Measurements from ENCODE around the gene MAP3K1. TPM values are rescaled to one million over a fixed set of nuclear protein-coding genes. Genes with fewer than 3 reads are reported as not detected.

MAP3K1 gene
- total RNA-seq, 1 donor from 2014 or later = 33.1 TPM

- Histone ChIP-seq H3K27ac (no peak overlapping the region), H3K4me1 (peaks cover 56% of the 10 kb centered on the region), H3K36me3 (no peaks in the 10 kb centered on the region), H3K4me3 (no peak overlapping the region), H3K27me3 (no peaks in the 10 kb centered on the region), H3K9me3 (no peaks in the 10 kb centered on the region)
- DNase-seq (ENCODE audit: extremely low spot score in 2 of 2) = no peak
- no peak for TF ChIP-seq POLR2A (IDR thresholded peaks at IDR 0.05)
- no peak for TF ChIP-seq POLR2AphosphoS5 (IDR thresholded peaks at IDR 0.05; ENCODE audit: insufficient read depth in 1 of 2, low read depth in 1 of 2)
- TF ChIP-seq, protein P1, sequence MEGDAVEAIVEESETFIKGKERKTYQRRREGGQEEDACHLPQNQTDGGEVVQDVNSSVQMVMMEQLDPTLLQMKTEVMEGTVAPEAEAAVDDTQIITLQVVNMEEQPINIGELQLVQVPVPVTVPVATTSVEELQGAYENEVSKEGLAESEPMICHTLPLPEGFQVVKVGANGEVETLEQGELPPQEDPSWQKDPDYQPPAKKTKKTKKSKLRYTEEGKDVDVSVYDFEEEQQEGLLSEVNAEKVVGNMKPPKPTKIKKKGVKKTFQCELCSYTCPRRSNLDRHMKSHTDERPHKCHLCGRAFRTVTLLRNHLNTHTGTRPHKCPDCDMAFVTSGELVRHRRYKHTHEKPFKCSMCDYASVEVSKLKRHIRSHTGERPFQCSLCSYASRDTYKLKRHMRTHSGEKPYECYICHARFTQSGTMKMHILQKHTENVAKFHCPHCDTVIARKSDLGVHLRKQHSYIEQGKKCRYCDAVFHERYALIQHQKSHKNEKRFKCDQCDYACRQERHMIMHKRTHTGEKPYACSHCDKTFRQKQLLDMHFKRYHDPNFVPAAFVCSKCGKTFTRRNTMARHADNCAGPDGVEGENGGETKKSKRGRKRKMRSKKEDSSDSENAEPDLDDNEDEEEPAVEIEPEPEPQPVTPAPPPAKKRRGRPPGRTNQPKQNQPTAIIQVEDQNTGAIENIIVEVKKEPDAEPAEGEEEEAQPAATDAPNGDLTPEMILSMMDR (IDR thresholded peaks at IDR 0.05) = no peak
- intact Hi-C loops (cut with DNase I) = no loop called here
These were observed 29.9 kb downstream of the MAP3K1 start for GRCh38 chr5:56845277-56845676.

DNA sequence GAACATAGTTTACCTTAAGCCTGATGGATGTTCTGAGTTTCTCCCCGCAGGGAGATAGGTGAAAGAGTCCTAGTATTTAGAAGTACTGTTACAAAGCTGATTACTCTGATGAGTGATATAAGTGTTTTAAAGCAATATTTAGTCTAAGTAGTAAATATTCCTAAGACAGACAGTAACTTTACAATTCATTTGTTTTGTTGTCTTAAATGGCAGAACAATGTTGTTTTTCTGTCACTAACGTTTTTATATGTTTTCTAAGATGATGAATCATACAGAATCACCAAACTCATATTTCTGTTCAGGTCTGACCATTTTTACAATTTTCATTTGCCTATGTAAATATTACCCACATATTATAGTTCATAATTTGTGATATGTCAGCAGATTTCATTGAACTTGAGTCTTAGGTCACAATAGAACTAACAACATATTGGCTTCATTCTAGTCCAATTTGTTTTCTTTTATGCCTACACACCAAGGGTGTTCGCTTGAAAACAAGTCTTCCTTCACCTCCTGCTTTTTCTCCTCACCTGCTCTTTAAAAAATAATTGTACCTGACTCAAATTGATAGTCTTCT is 30.6 kb downstream of the MAP3K1 start:
- H3K4me1 ChIP-seq = peaks cover 64% of the 10 kb centered on the region
- H3K36me3 ChIP-seq = no peaks in the 10 kb centered on the region
- no peaks in the 10 kb centered on the region for H3K9me3 ChIP-seq
- no peak for DNase-seq (ENCODE audit: extremely low spot score in 2 of 2)
- H3K27me3 ChIP-seq = no peaks in the 10 kb centered on the region
- TF ChIP-seq, protein P1 (IDR thresholded peaks at IDR 0.05) = no peak
- TF ChIP-seq POLR2A (IDR thresholded peaks at IDR 0.05) (no peak), POLR2AphosphoS5 (IDR thresholded peaks at IDR 0.05; ENCODE audit: insufficient read depth in 1 of 2, low read depth in 1 of 2) (no peak)
- no peak overlapping the region for H3K27ac ChIP-seq
- H3K4me3 ChIP-seq = no peak overlapping the region
- intact Hi-C loops (cut with DNase I) = no loop called here

DNA sequence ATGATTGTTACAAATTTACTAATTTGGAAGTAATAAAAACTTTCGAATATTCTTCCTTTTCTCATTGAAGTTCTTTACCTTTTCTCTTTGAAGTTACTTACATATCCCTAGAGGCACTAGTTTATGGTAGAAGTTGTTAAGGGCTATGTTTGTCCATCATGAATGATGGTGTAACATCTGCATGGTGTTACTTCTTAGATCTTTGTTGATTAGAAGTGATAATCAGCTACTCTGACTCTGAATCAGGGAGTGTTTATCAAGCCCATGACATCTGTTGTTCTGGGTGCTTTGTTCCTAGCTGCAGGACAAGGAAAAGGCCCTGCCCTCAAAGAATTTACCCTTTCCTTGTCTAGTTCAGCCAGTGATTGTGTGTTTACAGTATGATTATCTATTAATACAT is 32.9 kb downstream of the MAP3K1 start:
- Histone ChIP-seq H3K4me1 (peaks cover 72% of the 10 kb centered on the region), H3K27ac (no peak overlapping the region)

DNA sequence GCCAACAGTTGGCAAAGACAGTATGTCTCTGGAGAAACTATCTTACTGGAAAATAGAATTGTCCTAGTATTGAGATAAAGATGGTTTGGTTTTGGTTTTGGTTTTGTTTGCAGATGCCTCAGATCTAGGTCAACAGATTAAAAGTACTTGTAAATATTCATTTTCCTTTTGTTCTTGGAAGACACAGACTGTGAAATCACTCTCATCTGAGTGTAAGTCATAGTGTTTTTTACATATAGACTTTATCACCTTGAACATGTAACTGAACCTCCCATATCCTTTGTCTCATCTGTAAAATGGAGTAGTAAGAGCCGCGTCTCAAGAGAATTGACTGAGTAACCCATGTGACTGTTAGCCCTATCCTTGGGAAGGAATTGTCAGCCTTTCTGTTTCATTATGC is 34.3 kb downstream of the MAP3K1 start:
- Histone ChIP-seq H3K4me1 (peaks cover 83% of the 10 kb centered on the region), H3K27ac (no peak overlapping the region), H3K4me3 (no peak overlapping the region), H3K27me3 (no peaks in the 10 kb centered on the region), H3K36me3 (no peaks in the 10 kb centered on the region), H3K9me3 (no peaks in the 10 kb centered on the region)
- no peak for DNase-seq (ENCODE audit: extremely low spot score in 2 of 2)
- no peak for TF ChIP-seq POLR2AphosphoS5 (IDR thresholded peaks at IDR 0.05; ENCODE audit: insufficient read depth in 1 of 2, low read depth in 1 of 2)
- TF ChIP-seq, protein P1 (IDR thresholded peaks at IDR 0.05) = no peak
- TF ChIP-seq POLR2A (IDR thresholded peaks at IDR 0.05) = no peak
- intact Hi-C loops (cut with DNase I) = no loop called here

More for the DNA sequence above, 32.9 kb downstream of the MAP3K1 start:
- Histone ChIP-seq H3K27me3 (no peaks in the 10 kb centered on the region), H3K36me3 (no peaks in the 10 kb centered on the region), H3K9me3 (no peaks in the 10 kb centered on the region), H3K4me3 (no peak overlapping the region)
- intact Hi-C loops (cut with DNase I) = no loop called here
- TF ChIP-seq POLR2A (IDR thresholded peaks at IDR 0.05) (no peak), POLR2AphosphoS5 (IDR thresholded peaks at IDR 0.05; ENCODE audit: insufficient read depth in 1 of 2, low read depth in 1 of 2) (no peak)
- TF ChIP-seq, protein P1 (IDR thresholded peaks at IDR 0.05) = no peak
- DNase-seq (ENCODE audit: extremely low spot score in 2 of 2) = no peak

DNA sequence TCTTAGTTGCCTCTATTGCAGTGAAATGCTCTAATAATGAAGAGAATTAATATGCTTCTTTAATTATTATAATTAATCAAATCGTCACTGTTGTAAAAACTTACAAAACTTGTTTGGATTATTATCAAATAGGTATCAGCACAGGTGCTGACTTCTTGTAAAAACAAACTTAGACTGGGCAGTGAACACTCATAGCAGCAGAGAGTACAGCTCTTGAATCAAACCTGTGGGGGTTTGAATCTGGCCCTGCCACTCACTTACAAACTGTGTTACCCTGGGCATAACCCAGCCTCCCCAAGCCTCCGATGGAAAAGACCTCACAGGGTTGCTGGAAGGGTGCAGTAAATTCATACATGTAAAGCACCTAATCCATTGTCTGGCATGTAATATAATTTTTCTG is 35.1 kb downstream of the MAP3K1 start:
- DNase-seq (ENCODE audit: extremely low spot score in 2 of 2) = no peak
- H3K27ac ChIP-seq = no peak overlapping the region
- no peaks in the 10 kb centered on the region for H3K9me3 ChIP-seq
- H3K36me3 ChIP-seq = no peaks in the 10 kb centered on the region
- TF ChIP-seq, protein P1 (IDR thresholded peaks at IDR 0.05) = no peak
- TF ChIP-seq POLR2A (IDR thresholded peaks at IDR 0.05) = no peak
- TF ChIP-seq POLR2AphosphoS5 (IDR thresholded peaks at IDR 0.05; ENCODE audit: insufficient read depth in 1 of 2, low read depth in 1 of 2) = no peak
- peaks cover 80% of the 10 kb centered on the region for H3K4me1 ChIP-seq
- no peaks in the 10 kb centered on the region for H3K27me3 ChIP-seq
- no peak overlapping the region for H3K4me3 ChIP-seq
- intact Hi-C loops (cut with DNase I) = no loop called here

All from vagina (tissue), 2 donors.